ENCODE measurements around the gene CNDP1. TPM values are rescaled to one million over a fixed set of nuclear protein-coding genes. Genes with fewer than 3 reads are reported as not detected.
A peak's percentile ranks its signal among the peaks of the same experiment; 100 is the strongest.

The CNDP1 gene
- total RNA-seq, 4 donors from 2014 or later, result 0.08 to 2.4 TPM; not detected in 2

- H3K4me3 ChIP-seq (ENCODE audit: low read depth, poor library complexity, severe bottlenecking), result no peak overlapping the region
- TF ChIP-seq CTCF (IDR thresholded peaks at IDR 0.05) (no peak), POLR2A (IDR thresholded peaks at IDR 0.05) (no peak)
- intact Hi-C loops (cut with DNase I; ENCODE audit: low total_unique reads), result no loop called here
- 77 to 84% methylated on average over 7 of the region's 7 CpGs for WGBS, 2 donors
- DNase-seq (ENCODE audit: low spot score in 2 of 2), result peak in 1 of 2 donors; percentile 40
Observed at GRCh38 chr18:74531043-74531442, 3.3 kb upstream of the CNDP1 start.

GRCh38 chr18:74532511-74533025 lies 1.7 kb upstream of the CNDP1 start:
- WGBS, 2 donors, result 65 to 67% methylated on average over 9 of the region's 9 CpGs
- DNase-seq (ENCODE audit: low spot score in 2 of 2), result peak in 1 of 2 donors; percentile 56
- no peak for TF ChIP-seq POLR2A (IDR thresholded peaks at IDR 0.05)
- TF ChIP-seq CTCF (IDR thresholded peaks at IDR 0.05), result no peak
- intact Hi-C loops (cut with DNase I; ENCODE audit: low total_unique reads), result no loop called here
- H3K4me3 ChIP-seq (ENCODE audit: low read depth, poor library complexity, severe bottlenecking), result no peak overlapping the region

- no peak overlapping the region for H3K4me3 ChIP-seq (ENCODE audit: low read depth, poor library complexity, severe bottlenecking)
- no peak for DNase-seq (ENCODE audit: low spot score in 2 of 2)
- TF ChIP-seq CTCF (IDR thresholded peaks at IDR 0.05) (no peak), POLR2A (IDR thresholded peaks at IDR 0.05) (no peak)
- intact Hi-C loops (cut with DNase I; ENCODE audit: low total_unique reads), result no loop called here
- WGBS, 2 donors, result 94 to 96% methylated on average over 12 of the region's 12 CpGs
Observed at GRCh38 chr18:74533666-74534065, 634 bp upstream of the CNDP1 start.

GRCh38 chr18:74534981-74535649 lies 815 bp downstream of the CNDP1 start:
- H3K4me3 ChIP-seq (ENCODE audit: low read depth, poor library complexity, severe bottlenecking), result no peak overlapping the region
- intact Hi-C loops (cut with DNase I; ENCODE audit: low total_unique reads), result no loop called here
- 67 to 69% methylated on average over 9 of the region's 9 CpGs for WGBS, 2 donors
- no peak for TF ChIP-seq POLR2A (IDR thresholded peaks at IDR 0.05)
- no peak for TF ChIP-seq CTCF (IDR thresholded peaks at IDR 0.05)
- DNase-seq (ENCODE audit: low spot score in 2 of 2), result peak in 1 of 2 donors; percentile 57

GRCh38 chr18:74539289-74539688 lies 5.0 kb downstream of the CNDP1 start:
- TF ChIP-seq POLR2A (IDR thresholded peaks at IDR 0.05), result no peak
- no peak for TF ChIP-seq CTCF (IDR thresholded peaks at IDR 0.05)
- 74 to 80% methylated on average over 11 of the region's 11 CpGs for WGBS, 2 donors
- intact Hi-C loops (cut with DNase I; ENCODE audit: low total_unique reads), result no loop called here
- no peak overlapping the region for H3K4me3 ChIP-seq (ENCODE audit: low read depth, poor library complexity, severe bottlenecking)
- DNase-seq (ENCODE audit: low spot score in 2 of 2), result peak in 1 of 2 donors; percentile 46

Measured in lower leg skin (tissue), 4 donors.